NCI-H345 treated with DMSO at 0.1 percent for 48 hours (cell line): ENCODE data around the gene PARD3B.

Experiments used
- DNase-seq: peaks from one replicate; lab custom pipeline; 2025; ENCODE audit not compliant: unreplicated experiment; lab: John Stamatoyannopoulos, UW

The PARD3B gene

GRCh38 chr2:204544961-204545860 is at the start of gene PARD3B:
Gene PARD3B (plus strand): TSS chr2:204545475. CDS start chr2:204546000, 525 bp downstream.
- peak; percentile 57 for DNase-seq

GRCh38 chr2:204496779-204497178 is 48.5 kb upstream of the PARD3B start:
- DNase-seq: no peak

- no peak for DNase-seq
These were observed 47.4 kb upstream of the PARD3B start for GRCh38 chr2:204497855-204498254.

- DNase-seq: no peak
These were observed 47.0 kb upstream of the PARD3B start for GRCh38 chr2:204498291-204498690.

- no peak for DNase-seq
These were observed 41.4 kb upstream of the PARD3B start for GRCh38 chr2:204503869-204504268.

- no peak for DNase-seq
These were observed 40.7 kb upstream of the PARD3B start for GRCh38 chr2:204504594-204504993.

- DNase-seq: no peak
These were observed 39.8 kb upstream of the PARD3B start for GRCh38 chr2:204505488-204505887.

- no peak for DNase-seq
These were observed 39.3 kb upstream of the PARD3B start for GRCh38 chr2:204505946-204506345.

- DNase-seq: no peak
These were observed 37.6 kb upstream of the PARD3B start for GRCh38 chr2:204507636-204508035.

- no peak for DNase-seq
These were observed 34.4 kb upstream of the PARD3B start for GRCh38 chr2:204510709-204511420.

- no peak for DNase-seq
These were observed 30.8 kb upstream of the PARD3B start for GRCh38 chr2:204514439-204514838.

- no peak for DNase-seq
These were observed 29.9 kb upstream of the PARD3B start for GRCh38 chr2:204515416-204515815.

GRCh38 chr2:204517154-204517553 is 28.1 kb upstream of the PARD3B start:
- no peak for DNase-seq

- no peak for DNase-seq
These were observed 15.3 kb upstream of the PARD3B start for GRCh38 chr2:204529795-204530463.

GRCh38 chr2:204530464-204530805 is 14.8 kb upstream of the PARD3B start:
- DNase-seq: no peak

GRCh38 chr2:204533629-204534370 is 11.5 kb upstream of the PARD3B start:
- no peak for DNase-seq

- DNase-seq: no peak
These were observed 9.9 kb upstream of the PARD3B start for GRCh38 chr2:204535356-204535755.

- DNase-seq: no peak
These were observed 9.5 kb upstream of the PARD3B start for GRCh38 chr2:204535764-204536163.

GRCh38 chr2:204538182-204539018 is 6.9 kb upstream of the PARD3B start:
- no peak for DNase-seq

GRCh38 chr2:204539019-204539385 is 6.3 kb upstream of the PARD3B start:
- DNase-seq: no peak
